ENCODE results near the gene HOXA13. TPM values are rescaled to one million over a fixed set of nuclear protein-coding genes. Genes with fewer than 3 reads are reported as not detected.

The HOXA13 gene
- total RNA-seq, 1 experiment from 2014 or later = 0.35 TPM

GRCh38 chr7:27191833-27192545, 7.9 kb downstream of the HOXA13 start:
- Histone ChIP-seq H3K27ac (no peak overlapping the region), H3K36me3 (ENCODE audit: low read depth) (no peaks in the 10 kb centered on the region), H3K4me2 (no peak overlapping the region), H3F3A (ENCODE audit: insufficient read depth, low read depth) (peaks cover 12% of the 10 kb centered on the region), H4K20me1 (ENCODE audit: insufficient read depth) (no peaks in the 10 kb centered on the region), H3K9me3 (ENCODE audit: insufficient read depth, low read depth) (no peaks in the 10 kb centered on the region), H3K79me2 (ENCODE audit: low read depth) (no peaks in the 10 kb centered on the region), H3K4me3 (no peak overlapping the region), H3K27me3 (ENCODE audit: insufficient read depth, low read depth) (no peaks in the 10 kb centered on the region), H3K4me1 (replicated peaks; ENCODE audit: insufficient read depth) (no peaks in the 10 kb centered on the region), H2AFZ (no peak overlapping the region), H3K9me2 (ENCODE audit: insufficient read depth) (no peaks in the 10 kb centered on the region)
- TF ChIP-seq CTCF (conservative IDR thresholded peaks at IDR 0.05) = no peak
- TF ChIP-seq EZH2 (IDR thresholded peaks at IDR 0.05; ENCODE audit: low read depth) = no peak
- intact Hi-C loops (cut with micrococcal nuclease; ENCODE audit: unreplicated experiment) = loop anchor here (10.0 kb wide), 2 partner anchors 553 to 1663 kb away; partner anchors contain the start of gene TAX1BP1
- no TSS peak for BruUV-seq (replicated peaks)
- ChIA-PET POLR2A (ENCODE audit: unreplicated experiment) (interaction anchor here (0.6 kb wide), 1 partner anchor 549 kb away, joined by 8 read pairs; no protein-coding TSS in a partner anchor), CTCF (no interaction called here)
- no peak for DNase-seq

- Histone ChIP-seq H3K4me1 (replicated peaks; ENCODE audit: insufficient read depth) (no peaks in the 10 kb centered on the region), H3K36me3 (ENCODE audit: low read depth) (no peaks in the 10 kb centered on the region), H3K9me3 (ENCODE audit: insufficient read depth, low read depth) (no peaks in the 10 kb centered on the region), H3K9me2 (ENCODE audit: insufficient read depth) (no peaks in the 10 kb centered on the region), H4K20me1 (ENCODE audit: insufficient read depth) (no peaks in the 10 kb centered on the region), H2AFZ (no peak overlapping the region), H3K4me3 (no peak overlapping the region), H3K79me2 (ENCODE audit: low read depth) (no peaks in the 10 kb centered on the region), H3K27me3 (ENCODE audit: insufficient read depth, low read depth) (no peaks in the 10 kb centered on the region), H3K27ac (no peak overlapping the region), H3F3A (ENCODE audit: insufficient read depth, low read depth) (peaks cover 13% of the 10 kb centered on the region), H3K4me2 (no peak overlapping the region)
- TF ChIP-seq CTCF (conservative IDR thresholded peaks at IDR 0.05) = no peak
- TF ChIP-seq EZH2 (IDR thresholded peaks at IDR 0.05; ENCODE audit: low read depth) = no peak
- DNase-seq = no peak
- CTCF ChIA-PET = interaction anchor here (0.6 kb wide), 1 partner anchor 781 kb away, joined by 3 read pairs; no protein-coding TSS in a partner anchor
- BruUV-seq (replicated peaks) = no TSS peak
- POLR2A ChIA-PET (ENCODE audit: unreplicated experiment) = no interaction called here
- intact Hi-C loops (cut with micrococcal nuclease; ENCODE audit: unreplicated experiment) = loop anchor here (10.0 kb wide), 2 partner anchors 554 to 1664 kb away; partner anchors contain the start of gene TAX1BP1
Observed at GRCh38 chr7:27191161-27191731, 8.6 kb downstream of the HOXA13 start.

GRCh38 chr7:27189997-27190748, 9.7 kb downstream of the HOXA13 start:
- no TSS peak for BruUV-seq (replicated peaks)
- Histone ChIP-seq H3K4me2 (no peak overlapping the region), H3K79me2 (ENCODE audit: low read depth) (no peaks in the 10 kb centered on the region), H3F3A (ENCODE audit: insufficient read depth, low read depth) (peaks cover 24% of the 10 kb centered on the region), H3K9me2 (ENCODE audit: insufficient read depth) (no peaks in the 10 kb centered on the region), H3K27ac (no peak overlapping the region), H4K20me1 (ENCODE audit: insufficient read depth) (no peaks in the 10 kb centered on the region), H3K9me3 (ENCODE audit: insufficient read depth, low read depth) (no peaks in the 10 kb centered on the region), H3K27me3 (ENCODE audit: insufficient read depth, low read depth) (no peaks in the 10 kb centered on the region), H3K36me3 (ENCODE audit: low read depth) (no peaks in the 10 kb centered on the region), H3K4me1 (replicated peaks; ENCODE audit: insufficient read depth) (no peaks in the 10 kb centered on the region), H2AFZ (no peak overlapping the region), H3K4me3 (no peak overlapping the region)
- CTCF ChIA-PET = no interaction called here
- POLR2A ChIA-PET (ENCODE audit: unreplicated experiment) = interaction anchor here (0.5 kb wide), 1 partner anchor 585 kb away, joined by 3 read pairs; no protein-coding TSS in a partner anchor
- TF ChIP-seq EZH2 (IDR thresholded peaks at IDR 0.05; ENCODE audit: low read depth) (no peak), CTCF (conservative IDR thresholded peaks at IDR 0.05) (no peak)
- intact Hi-C loops (cut with micrococcal nuclease; ENCODE audit: unreplicated experiment) = loop anchor here (10.0 kb wide), 2 partner anchors 555 to 1665 kb away; partner anchors contain the start of gene TAX1BP1
- no peak for DNase-seq
